Central memory CD4-positive, alpha-beta T cell (primary cell): ENCODE measurements around the gene HIVEP3.

Experiments
- DNase-seq: peaks from one replicate; pipeline ENCODE4 v3.0.0; 2022

HIVEP3 gene

GRCh38 chr1:41678111-41678878 lies 240.4 kb downstream of the HIVEP3 start:
- no peak for DNase-seq

DNA sequence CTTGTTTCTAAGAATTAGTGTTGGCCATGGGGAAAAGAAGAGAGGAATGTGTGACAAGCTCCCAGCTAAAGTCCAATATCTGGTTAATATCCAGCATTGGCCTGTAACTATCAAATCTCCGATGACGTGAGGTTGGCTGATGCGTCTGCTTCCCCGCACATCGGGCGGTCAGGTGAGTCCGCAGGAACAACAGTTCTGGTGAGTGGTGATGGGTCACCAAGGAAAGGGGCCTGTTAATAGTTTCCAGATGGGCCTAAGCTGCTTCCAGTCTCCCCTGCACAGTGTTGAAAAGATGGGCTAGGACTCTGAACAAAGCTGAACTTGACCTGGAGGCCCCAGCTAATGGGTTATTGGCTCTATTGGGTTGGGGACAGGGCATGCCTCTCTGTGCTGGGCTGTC lies 241.1 kb downstream of the HIVEP3 start:
- no peak for DNase-seq

DNA sequence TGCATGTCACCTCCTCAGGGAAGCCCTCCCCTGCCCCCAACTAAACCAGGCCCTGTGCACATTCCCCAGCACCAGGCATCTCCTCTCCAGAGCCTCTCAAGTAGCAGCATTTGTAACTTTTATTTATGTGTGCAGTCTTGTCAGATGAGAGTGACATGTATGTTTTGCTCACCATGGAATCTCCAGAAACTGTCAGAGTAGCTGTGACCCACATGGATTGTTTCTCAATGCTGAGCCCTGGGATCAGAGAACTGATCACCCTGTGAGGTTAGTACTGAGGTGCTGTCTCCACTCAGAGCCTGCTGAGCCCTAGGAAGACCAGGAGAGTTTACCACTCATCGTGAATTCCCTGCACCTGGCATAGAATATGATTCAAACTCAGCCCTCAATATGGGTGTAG lies 243.3 kb downstream of the HIVEP3 start:
- no peak for DNase-seq

- no peak for DNase-seq
Measured at GRCh38 chr1:41674522-41674921, 244.2 kb downstream of the HIVEP3 start.

GRCh38 chr1:41673806-41674205 lies 244.9 kb downstream of the HIVEP3 start:
- peak; percentile 45 for DNase-seq

DNA sequence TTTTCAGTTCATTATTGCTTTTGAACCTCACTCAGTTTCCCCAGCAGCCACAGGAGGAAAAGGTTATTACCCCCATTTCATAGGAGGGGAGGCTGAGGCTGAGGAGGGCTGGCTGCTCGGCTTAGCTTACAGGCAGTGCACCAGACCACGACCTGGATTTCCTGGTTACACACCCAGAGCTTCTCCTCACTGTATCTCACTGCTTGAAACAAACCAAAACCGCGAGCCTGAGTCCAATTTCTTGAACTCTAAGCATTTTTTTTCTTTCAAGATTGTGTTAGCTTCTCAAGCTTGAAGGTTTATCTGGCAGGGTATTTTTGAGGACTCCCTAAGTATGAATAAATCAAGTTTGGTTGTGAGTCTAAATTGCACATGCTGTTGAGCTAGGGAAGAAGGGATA lies 245.3 kb downstream of the HIVEP3 start:
- peak; percentile 67 for DNase-seq

GRCh38 chr1:41672641-41673361 lies 245.9 kb downstream of the HIVEP3 start:
- DNase-seq = no peak

GRCh38 chr1:41672173-41672572 lies 246.5 kb downstream of the HIVEP3 start:
- no peak for DNase-seq

DNA sequence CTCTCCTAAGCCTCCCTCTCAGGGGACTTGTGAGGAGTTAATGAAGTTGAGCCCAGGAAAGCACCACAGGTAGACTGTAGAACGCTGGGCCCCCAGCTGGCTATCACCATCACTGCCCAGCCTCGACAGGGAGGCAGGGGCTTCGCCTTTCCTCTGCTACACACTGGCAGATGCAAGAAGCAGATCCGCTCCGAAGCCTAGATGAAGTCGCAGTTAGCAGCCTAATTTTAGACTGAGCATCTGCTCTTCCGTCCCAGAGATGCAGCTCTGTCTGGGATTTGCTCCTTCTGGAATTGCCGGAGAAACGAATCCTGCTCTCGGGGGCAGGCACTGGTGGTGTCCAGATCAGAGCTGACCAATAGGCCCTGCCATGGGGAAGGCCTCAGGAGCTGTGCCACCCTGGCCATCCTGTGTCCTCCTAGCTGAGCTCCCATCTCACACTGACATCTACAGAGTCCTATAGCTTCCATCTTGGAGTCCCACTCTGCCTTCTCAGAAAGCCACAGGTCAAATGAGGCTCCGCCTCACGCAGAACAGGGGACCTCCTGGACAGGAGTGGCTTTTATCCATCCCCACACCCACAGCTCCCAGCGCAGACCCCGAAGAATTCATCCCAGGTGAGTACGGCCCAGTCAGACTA lies 247.5 kb downstream of the HIVEP3 start:
- DNase-seq = no peak

DNA sequence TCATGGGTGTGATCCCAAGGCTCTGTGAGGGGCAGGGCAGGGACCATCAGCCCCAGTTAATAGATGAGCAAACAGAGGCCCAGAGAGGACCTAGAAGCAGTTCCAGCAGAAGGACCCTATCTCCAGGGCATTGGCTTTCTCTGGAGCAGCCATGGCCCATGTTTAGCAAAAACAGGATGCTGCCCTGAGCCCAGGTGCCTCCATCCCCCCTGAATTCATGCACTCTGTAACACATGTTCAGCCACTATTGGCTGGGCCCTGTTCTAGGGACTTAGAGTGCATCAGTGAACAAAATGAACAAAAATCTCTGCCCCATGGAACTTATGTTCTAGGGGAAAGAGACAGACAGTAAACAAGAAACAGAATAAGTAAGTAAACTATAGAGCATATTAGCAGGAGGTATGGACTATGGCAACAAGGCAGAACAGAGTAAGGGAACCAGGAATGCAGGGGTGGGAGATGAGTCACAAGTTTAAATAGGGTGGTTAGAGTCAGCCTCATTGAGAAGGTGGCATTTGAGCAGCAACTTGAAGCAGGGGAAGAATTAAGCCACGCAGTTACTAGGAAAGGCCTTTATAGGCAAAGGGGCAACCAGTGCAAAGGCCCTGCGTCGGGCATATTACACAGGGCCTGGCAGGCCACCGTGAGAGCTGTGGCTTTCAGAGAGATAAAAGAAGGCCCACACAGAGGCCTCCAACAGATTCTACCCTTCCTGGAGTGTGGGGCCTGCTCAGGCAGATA lies 248.3 kb downstream of the HIVEP3 start:
- DNase-seq = no peak

DNA sequence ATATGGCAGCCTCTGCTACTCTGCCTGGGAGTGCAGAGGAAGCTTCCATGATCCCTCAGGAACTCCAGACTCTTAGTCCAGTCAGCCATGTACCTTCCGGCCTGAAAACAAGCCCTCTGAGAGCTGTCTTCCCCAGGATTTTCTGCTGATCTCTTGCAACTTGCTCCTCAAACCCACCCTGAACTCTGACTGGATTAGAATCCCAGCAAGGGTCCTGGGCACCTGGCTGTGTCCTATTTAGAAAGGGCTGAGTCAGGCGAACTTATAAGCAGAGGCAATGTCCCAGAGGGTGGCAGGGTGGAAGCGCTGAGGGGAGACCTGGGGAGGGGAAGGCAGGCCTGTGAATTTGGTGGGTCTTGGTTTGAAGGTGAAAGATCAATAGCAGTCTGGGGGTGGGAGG lies 249.8 kb downstream of the HIVEP3 start:
- DNase-seq = no peak

- no peak for DNase-seq
Measured at GRCh38 chr1:41668054-41668660, 250.6 kb downstream of the HIVEP3 start.

DNA sequence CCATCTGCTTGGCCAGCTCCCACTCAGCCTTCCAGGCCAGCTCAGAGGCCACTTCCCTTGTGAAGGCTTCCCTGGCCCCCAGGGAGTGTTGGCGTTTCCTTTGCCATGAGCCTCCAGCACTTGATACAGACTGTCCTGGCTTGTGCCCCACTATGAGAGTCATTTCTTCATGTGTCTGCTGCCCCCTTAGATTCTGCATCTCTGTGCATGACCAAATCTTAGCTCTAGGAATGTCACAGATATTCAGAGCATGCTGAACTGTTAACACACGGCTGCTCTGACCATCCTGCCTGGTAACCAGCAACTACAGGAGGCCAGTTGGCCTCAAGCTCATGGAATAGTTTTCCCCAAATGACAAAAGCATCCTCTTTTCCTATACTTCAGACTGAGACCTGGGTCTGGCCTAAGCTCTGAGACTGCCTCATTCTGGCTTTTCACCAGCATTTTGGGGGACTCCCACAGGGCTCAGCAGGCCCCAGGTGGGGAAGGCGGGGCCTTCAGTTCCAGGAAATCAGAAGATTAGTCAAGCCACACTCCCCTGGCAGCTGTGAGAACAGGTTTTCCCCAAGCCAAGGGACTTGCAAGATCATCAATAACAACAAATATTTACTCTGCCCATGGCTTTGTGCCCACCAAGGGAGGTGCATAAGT lies 251.6 kb downstream of the HIVEP3 start:
- peak; percentile 41 for DNase-seq

DNA sequence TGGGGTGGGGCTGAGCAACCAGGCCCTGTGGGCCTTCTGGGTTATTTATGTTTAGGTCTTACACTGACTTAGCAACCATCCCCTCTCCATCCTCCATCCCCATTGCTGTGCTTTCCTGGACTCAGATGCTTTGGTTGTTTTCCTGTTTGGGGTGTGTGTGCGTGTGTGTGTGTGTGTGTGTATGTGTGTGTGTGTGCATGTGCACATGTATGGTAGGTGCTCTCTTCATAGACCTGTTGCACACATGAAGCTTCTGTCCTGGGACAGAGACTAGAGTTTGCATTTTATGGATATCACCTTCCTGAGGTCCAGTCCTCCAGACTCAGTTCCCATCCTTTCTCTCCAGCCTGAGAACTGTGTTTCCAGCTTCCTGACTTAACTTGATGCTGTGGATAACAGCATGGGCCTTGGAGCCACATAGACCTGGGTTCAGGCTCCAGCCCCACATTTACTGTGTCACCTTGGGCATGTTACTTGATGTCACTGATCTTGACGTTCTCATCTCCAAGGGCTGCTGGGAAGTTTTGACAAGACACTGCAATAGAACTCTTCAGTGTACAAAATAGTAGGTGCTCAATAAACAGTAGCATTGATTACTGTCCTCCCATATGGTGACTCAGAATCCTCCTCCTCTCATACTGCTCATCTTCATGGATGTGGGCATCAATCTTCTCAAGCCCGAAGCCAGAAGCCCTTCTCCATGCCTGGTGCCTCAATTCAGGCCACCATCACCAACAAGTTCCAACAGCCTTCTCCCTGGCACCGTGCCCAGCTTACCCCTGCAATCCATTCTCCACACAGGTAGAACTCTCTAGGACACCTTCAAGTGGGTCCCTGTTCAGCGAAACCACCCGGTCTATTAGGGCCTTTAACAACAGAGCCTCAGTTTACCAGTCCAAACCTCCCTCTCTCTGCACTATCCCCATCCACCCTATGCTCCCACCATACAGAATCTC lies 252.5 kb downstream of the HIVEP3 start:
- no peak for DNase-seq

GRCh38 chr1:41664861-41665640 lies 253.7 kb downstream of the HIVEP3 start:
- no peak for DNase-seq

GRCh38 chr1:41663671-41664400 lies 254.9 kb downstream of the HIVEP3 start:
- no peak for DNase-seq

- no peak for DNase-seq
Measured at GRCh38 chr1:41662765-41663437, 255.8 kb downstream of the HIVEP3 start.

- peak; percentile 73 for DNase-seq
Measured at GRCh38 chr1:41662061-41662764, 256.5 kb downstream of the HIVEP3 start.
